Aorta (tissue), 5 donors: Measurements from ENCODE around the gene ARFGAP3. TPM values are rescaled to one million over a fixed set of nuclear protein-coding genes. Genes with fewer than 3 reads are reported as not detected.

Experiments
- ATAC-seq: fragments of 200-7000 bp; cut with Tn5 transposase; one replicate; pipeline ENCODE4 v1.9.1; 2022; ENCODE audit warnings: moderate library complexity; ENCODE audit not compliant: low FRiP score
- DNase-seq, 2 donors: peaks; one replicate each; pipeline ENCODE4 v3.0.0-alpha.2; 2020
- H3K27ac ChIP-seq, 2 donors: one replicate each; pipeline ENCODE4 v1.5.1; 2013; ENCODE audit warnings: low read length in 2 of 2, mild to moderate bottlenecking in 2 of 2, moderate library complexity in 2 of 2, control low read depth in 1 of 2, inconsistent platforms in 1 of 2, low read depth in 1 of 2
- H3K27me3 ChIP-seq, 2 donors: one replicate each; pipeline ENCODE4 v1.6.1; 2013; ENCODE audit warnings: control low read depth in 1 of 2, low read length in 1 of 2, mild to moderate bottlenecking in 1 of 2, moderate library complexity in 1 of 2; ENCODE audit not compliant: insufficient read depth in 2 of 2, control insufficient read depth in 1 of 2
- H3K36me3 ChIP-seq, 2 donors: one replicate each; pipeline ENCODE4 v1.6.1; 2013; ENCODE audit warnings: control low read depth in 1 of 2, low read length in 1 of 2, mild to moderate bottlenecking in 1 of 2; ENCODE audit not compliant: insufficient read depth in 2 of 2, control insufficient read depth in 1 of 2
- H3K4me1 ChIP-seq, 2 donors: one replicate each; pipeline ENCODE4 v1.6.1; 2013; ENCODE audit warnings: low read length in 2 of 2, control low read depth in 1 of 2, mild to moderate bottlenecking in 1 of 2, moderate library complexity in 1 of 2; ENCODE audit not compliant: insufficient read depth in 2 of 2, control insufficient read depth in 1 of 2
- H3K4me3 ChIP-seq, 2 donors: one replicate each; pipeline ENCODE4 v1.5.1; 2013; ENCODE audit warnings: low read length in 2 of 2, control low read depth in 1 of 2, mild to moderate bottlenecking in 1 of 2
- H3K9me3 ChIP-seq: one replicate; pipeline ENCODE4 v1.6.1; 2013; ENCODE audit warnings: mild to moderate bottlenecking, low read length; ENCODE audit not compliant: control insufficient read depth
- WGBS, 2 donors: extraction: QIAGEN DNeasy Blood & Tissue Kit; methylation state at CpG; one replicate each; pipeline ENCODE4 v1.1.7; 2013; 5-methylcytosine and 5-hydroxymethylcytosine counted together
- intact Hi-C, 2 donors: fragments of 100-400 bp; cut with DNase I; formaldehyde crosslinking; loops; one replicate each; pipeline versions ENCODE4 v1.14.2 to v1.15.0; 2022
- polyA plus RNA-seq, 2 donors: library from polyadenylated mRNA; stranded (reverse); fragments of 200-250 nt; gene quantifications; one replicate each; pipeline ENCODE4 v1.2.3, GENCODE V29; 2013
- total RNA-seq, 2 donors: library from RNA; stranded (reverse); fragmentation: NEBNext Ultra II Directional; extraction: Animal tissue kit (Norgen Biotek cat#: 25700); gene quantifications; one replicate each; pipeline ENCODE4 v1.2.1, GENCODE V29; 2021
- donor health status: healthy with polysubstance abuse.
- donor health status: Bipolar disorder and iron deficiency.
- donor health status: DM: no; HTN: no; CAD: no.
- donor health status: DM: no; HTN: no; CAD: no.
- donor health status: DM: yes; HTN: yes; CAD: no.

Gene ARFGAP3
- total and polyA plus RNA-seq, 4 donors = 40.1 to 60.5 (median 44.8) TPM

- no peaks in the 10 kb centered on the region for H3K27me3 ChIP-seq
- no peak overlapping the region for H3K27ac ChIP-seq
- intact Hi-C loops = loop anchor here in 1 of 2 donors (10.0 kb wide), 1 partner anchor 173 kb away; no protein-coding TSS in a partner anchor
Observed at GRCh38 chr22:42862045-42862734, 5.1 kb upstream of the ARFGAP3 start.

GRCh38 chr22:42860968-42861367, 3.9 kb upstream of the ARFGAP3 start:
- peaks cover 0 to 2% of the 10 kb centered on the region in 2 donors for H3K4me1 ChIP-seq
- ATAC-seq = no peak
- 34 to 42% methylated on average over 4 of the region's 4 CpGs for WGBS, 2 donors
- H3K27me3 ChIP-seq = no peaks in the 10 kb centered on the region
- H3K27ac ChIP-seq = peak overlapping the region in 1 of 2 donors; percentile 29
- DNase-seq = no peak
- intact Hi-C loops = loop anchor here in 1 of 2 donors (10.0 kb wide), 1 partner anchor 174 kb away; no protein-coding TSS in a partner anchor
- no peaks in the 10 kb centered on the region for H3K9me3 ChIP-seq
- no peak overlapping the region for H3K4me3 ChIP-seq
- H3K36me3 ChIP-seq = no peaks in the 10 kb centered on the region

More at GRCh38 chr22:42862045-42862734, 5.1 kb upstream of the ARFGAP3 start:
- no peaks in the 10 kb centered on the region for H3K9me3 ChIP-seq
- ATAC-seq (no peak), DNase-seq (no peak)
- 88 to 91% methylated on average over 7 of the region's 7 CpGs for WGBS, 2 donors
- H3K4me1 ChIP-seq = peaks cover 0 to 2% of the 10 kb centered on the region in 2 donors
- H3K4me3 ChIP-seq = no peak overlapping the region
- H3K36me3 ChIP-seq = no peaks in the 10 kb centered on the region

GRCh38 chr22:42857845-42858481, 890 bp upstream of the ARFGAP3 start:
- WGBS, 2 donors = 96 to 97% methylated on average over 14 of the region's 14 CpGs
- no peak overlapping the region for H3K4me3 ChIP-seq

GRCh38 chr22:42856179-42856864, 751 bp downstream of the ARFGAP3 start:
- WGBS, 2 donors = 0% methylated on average over 27 to 44 of the region's 44 CpGs
- peak overlapping the region; percentile 71 to 82 for H3K27ac ChIP-seq
- DNase-seq = peak; percentile 80 to 91
- peak; percentile 64 for ATAC-seq
- H3K9me3 ChIP-seq = no peaks in the 10 kb centered on the region
- H3K4me1 ChIP-seq = peaks cover 2 to 3% of the 10 kb centered on the region in 2 donors
- peak overlapping the region; percentile 56 to 96 for H3K4me3 ChIP-seq
- H3K27me3 ChIP-seq = no peaks in the 10 kb centered on the region
- no peaks in the 10 kb centered on the region for H3K36me3 ChIP-seq
- intact Hi-C loops = no loop called here

More at GRCh38 chr22:42857845-42858481, 890 bp upstream of the ARFGAP3 start:
- intact Hi-C loops = no loop called here
- H3K36me3 ChIP-seq = no peaks in the 10 kb centered on the region
- DNase-seq (no peak), ATAC-seq (no peak)
- H3K27ac ChIP-seq = peak overlapping the region in 1 of 2 donors; percentile 45
- H3K27me3 ChIP-seq = no peaks in the 10 kb centered on the region
- H3K9me3 ChIP-seq = no peaks in the 10 kb centered on the region
- H3K4me1 ChIP-seq = peaks cover 0 to 3% of the 10 kb centered on the region in 2 donors

GRCh38 chr22:42855721-42856120, 1.4 kb downstream of the ARFGAP3 start:
- ATAC-seq (no peak), DNase-seq (no peak)
- Histone ChIP-seq H3K36me3 (no peaks in the 10 kb centered on the region), H3K4me1 (peaks cover 2 to 4% of the 10 kb centered on the region in 2 donors), H3K27me3 (no peaks in the 10 kb centered on the region), H3K9me3 (no peaks in the 10 kb centered on the region), H3K4me3 (peak overlapping the region; percentile 56 to 96), H3K27ac (peak overlapping the region in 1 of 2 donors; percentile 20)
- 14% methylated on average over 4 of the region's 4 CpGs for WGBS, 2 donors
- intact Hi-C loops = no loop called here

- Histone ChIP-seq H3K4me1 (peaks cover 1 to 4% of the 10 kb centered on the region in 2 donors), H3K27ac (no peak overlapping the region), H3K36me3 (no peaks in the 10 kb centered on the region), H3K4me3 (peak overlapping the region in 1 of 2 donors; percentile 56), H3K9me3 (no peaks in the 10 kb centered on the region), H3K27me3 (no peaks in the 10 kb centered on the region)
- DNase-seq (no peak), ATAC-seq (no peak)
- 35 to 39% methylated on average over 8 of the region's 8 CpGs for WGBS, 2 donors
- intact Hi-C loops = no loop called here
Observed at GRCh38 chr22:42855211-42855610, 1.9 kb downstream of the ARFGAP3 start.

- DNase-seq = peak in 1 of 2 donors; percentile 51
- intact Hi-C loops = no loop called here
- Histone ChIP-seq H3K4me3 (no peak overlapping the region), H3K27ac (no peak overlapping the region), H3K9me3 (no peaks in the 10 kb centered on the region), H3K36me3 (peaks cover 0 to 5% of the 10 kb centered on the region in 2 donors), H3K4me1 (peaks cover 4% of the 10 kb centered on the region in 2 donors), H3K27me3 (no peaks in the 10 kb centered on the region)
- ATAC-seq = no peak
- 59 to 62% methylated on average over 5 of the region's 5 CpGs for WGBS, 2 donors
Observed at GRCh38 chr22:42848941-42849550, 8.0 kb downstream of the ARFGAP3 start.

GRCh38 chr22:42847110-42847509, 10.0 kb downstream of the ARFGAP3 start:
- H3K36me3 ChIP-seq = peaks cover 0 to 8% of the 10 kb centered on the region in 2 donors
- WGBS, 2 donors = 73 to 94% methylated on average over 3 of the region's 3 CpGs

More at GRCh38 chr22:42847110-42847509, 10.0 kb downstream of the ARFGAP3 start:
- Histone ChIP-seq H3K4me1 (peaks cover 3 to 4% of the 10 kb centered on the region in 2 donors), H3K27me3 (no peaks in the 10 kb centered on the region), H3K9me3 (no peaks in the 10 kb centered on the region), H3K27ac (no peak overlapping the region), H3K4me3 (no peak overlapping the region)
- no peak for DNase-seq
- intact Hi-C loops = no loop called here
- ATAC-seq = no peak
